SH-SY5Y (cell line): ENCODE data around the gene SBNO2.

Experiments used
- GATA2 ChIP-seq: IDR thresholded peaks from 2 replicates; pipeline ENCODE4 v1.6.1; 2011; ENCODE audit warnings: mild to moderate bottlenecking, low read depth, low read length
- GATA3 ChIP-seq: IDR thresholded peaks from 2 replicates; pipeline ENCODE4 v1.6.1; 2011; ENCODE audit warnings: low read depth, mild to moderate bottlenecking, low read length, moderate library complexity

GRCh38 chr19:1218751-1219567 lies 44.9 kb upstream of the SBNO2 start:
- no peak for TF ChIP-seq GATA2
- no peak for TF ChIP-seq GATA3
